Measurements from ENCODE around the gene LAMA2. TPM values are rescaled to one million over a fixed set of nuclear protein-coding genes. Genes with fewer than 3 reads are reported as not detected.

Gene LAMA2, protein sequence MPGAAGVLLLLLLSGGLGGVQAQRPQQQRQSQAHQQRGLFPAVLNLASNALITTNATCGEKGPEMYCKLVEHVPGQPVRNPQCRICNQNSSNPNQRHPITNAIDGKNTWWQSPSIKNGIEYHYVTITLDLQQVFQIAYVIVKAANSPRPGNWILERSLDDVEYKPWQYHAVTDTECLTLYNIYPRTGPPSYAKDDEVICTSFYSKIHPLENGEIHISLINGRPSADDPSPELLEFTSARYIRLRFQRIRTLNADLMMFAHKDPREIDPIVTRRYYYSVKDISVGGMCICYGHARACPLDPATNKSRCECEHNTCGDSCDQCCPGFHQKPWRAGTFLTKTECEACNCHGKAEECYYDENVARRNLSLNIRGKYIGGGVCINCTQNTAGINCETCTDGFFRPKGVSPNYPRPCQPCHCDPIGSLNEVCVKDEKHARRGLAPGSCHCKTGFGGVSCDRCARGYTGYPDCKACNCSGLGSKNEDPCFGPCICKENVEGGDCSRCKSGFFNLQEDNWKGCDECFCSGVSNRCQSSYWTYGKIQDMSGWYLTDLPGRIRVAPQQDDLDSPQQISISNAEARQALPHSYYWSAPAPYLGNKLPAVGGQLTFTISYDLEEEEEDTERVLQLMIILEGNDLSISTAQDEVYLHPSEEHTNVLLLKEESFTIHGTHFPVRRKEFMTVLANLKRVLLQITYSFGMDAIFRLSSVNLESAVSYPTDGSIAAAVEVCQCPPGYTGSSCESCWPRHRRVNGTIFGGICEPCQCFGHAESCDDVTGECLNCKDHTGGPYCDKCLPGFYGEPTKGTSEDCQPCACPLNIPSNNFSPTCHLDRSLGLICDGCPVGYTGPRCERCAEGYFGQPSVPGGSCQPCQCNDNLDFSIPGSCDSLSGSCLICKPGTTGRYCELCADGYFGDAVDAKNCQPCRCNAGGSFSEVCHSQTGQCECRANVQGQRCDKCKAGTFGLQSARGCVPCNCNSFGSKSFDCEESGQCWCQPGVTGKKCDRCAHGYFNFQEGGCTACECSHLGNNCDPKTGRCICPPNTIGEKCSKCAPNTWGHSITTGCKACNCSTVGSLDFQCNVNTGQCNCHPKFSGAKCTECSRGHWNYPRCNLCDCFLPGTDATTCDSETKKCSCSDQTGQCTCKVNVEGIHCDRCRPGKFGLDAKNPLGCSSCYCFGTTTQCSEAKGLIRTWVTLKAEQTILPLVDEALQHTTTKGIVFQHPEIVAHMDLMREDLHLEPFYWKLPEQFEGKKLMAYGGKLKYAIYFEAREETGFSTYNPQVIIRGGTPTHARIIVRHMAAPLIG (N-terminal part only)
- polyA plus RNA-seq (ENCODE audit: insufficient read length), result 151 TPM

- DNase-seq (ENCODE audit: low read depth), result peak; percentile 69
These were observed at the start of gene LAMA2 for GRCh38 chr6:128882991-128883611. TSS of gene LAMA2 (plus strand) at chr6:128883138. CDS start at chr6:128883246, 108 bp downstream.

GRCh38 chr6:128836761-128837160 is 46.2 kb upstream of the LAMA2 start:
- no peak for DNase-seq (ENCODE audit: low read depth)

GRCh38 chr6:128841518-128841917 is 41.4 kb upstream of the LAMA2 start:
- no peak for DNase-seq (ENCODE audit: low read depth)

DNA sequence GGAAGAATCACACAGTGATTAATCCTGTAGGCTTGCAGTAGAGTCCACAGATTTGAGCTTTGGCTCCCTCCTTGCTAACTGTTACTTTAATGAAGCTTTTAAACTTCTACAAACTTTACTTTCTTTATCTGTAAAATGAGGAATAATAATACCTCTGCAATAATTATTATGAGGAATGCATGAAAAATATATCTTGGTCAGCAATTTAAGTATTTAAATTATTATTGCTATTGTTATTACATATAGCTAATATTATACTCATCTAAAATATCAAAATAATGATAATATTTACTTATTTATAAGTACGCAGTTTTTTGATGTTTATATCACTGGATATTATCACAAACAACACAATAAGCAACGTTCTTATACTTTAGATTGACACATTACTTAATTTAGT is 38.3 kb upstream of the LAMA2 start:
- no peak for DNase-seq (ENCODE audit: low read depth)

GRCh38 chr6:128847431-128848210 is 35.3 kb upstream of the LAMA2 start:
- DNase-seq (ENCODE audit: low read depth), result no peak

DNA sequence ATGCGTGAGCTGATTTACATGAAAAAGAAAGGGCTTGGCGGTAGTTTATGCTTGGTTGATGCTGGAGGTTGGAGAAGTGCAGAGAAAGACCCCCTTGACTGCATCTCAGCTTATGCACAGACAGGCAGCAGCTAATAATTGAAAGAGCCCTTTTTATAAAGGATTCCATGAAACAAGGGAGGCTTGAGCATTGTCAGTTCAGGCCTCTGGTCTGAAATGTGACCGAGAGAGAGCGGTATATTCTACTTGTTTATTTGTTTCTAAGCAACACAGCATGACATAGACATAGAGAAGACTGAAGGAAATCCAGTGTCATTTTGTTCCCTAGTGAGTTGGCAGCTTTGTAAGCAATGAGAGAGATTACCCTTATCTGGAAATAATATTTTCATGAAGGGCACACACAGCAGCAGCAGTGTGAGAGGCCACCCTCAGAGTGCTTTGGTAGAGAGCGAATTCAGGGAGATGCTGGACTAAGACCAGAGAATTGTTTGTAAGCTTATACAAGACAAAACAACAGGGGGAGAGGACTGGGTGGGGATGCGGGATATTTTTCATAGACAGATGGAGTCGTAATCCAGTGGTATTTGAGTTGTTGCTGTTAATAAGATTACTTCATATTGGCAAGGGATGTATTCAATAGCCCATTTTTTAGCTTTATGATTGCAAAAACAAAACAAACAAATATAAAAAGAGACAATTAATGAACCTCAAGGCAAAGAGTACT is 34.6 kb upstream of the LAMA2 start:
- DNase-seq (ENCODE audit: low read depth), result no peak

DNA sequence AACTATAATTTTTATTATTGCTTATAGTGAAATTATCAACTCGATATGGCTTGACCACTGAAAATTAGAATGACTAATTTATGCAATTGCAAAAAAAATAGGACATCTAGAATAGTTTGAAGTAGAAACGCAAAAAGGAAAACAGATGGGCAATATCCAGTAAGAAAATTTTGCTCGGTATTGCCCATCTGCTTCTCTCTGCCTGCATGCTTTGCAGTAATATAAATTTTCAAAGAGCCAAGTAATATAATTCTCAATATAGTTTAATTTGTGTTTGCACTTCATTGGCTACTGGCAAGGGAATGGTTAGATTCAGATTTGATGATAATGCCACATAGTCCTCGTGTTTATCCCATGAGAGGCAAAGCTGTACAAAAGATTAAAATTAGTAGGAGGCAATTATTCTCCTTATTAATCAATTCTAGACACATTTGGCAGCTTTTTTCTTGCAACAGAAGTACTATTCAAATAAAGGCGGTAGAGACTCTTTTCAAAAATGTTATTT is 27.3 kb upstream of the LAMA2 start:
- DNase-seq (ENCODE audit: low read depth), result no peak

DNA sequence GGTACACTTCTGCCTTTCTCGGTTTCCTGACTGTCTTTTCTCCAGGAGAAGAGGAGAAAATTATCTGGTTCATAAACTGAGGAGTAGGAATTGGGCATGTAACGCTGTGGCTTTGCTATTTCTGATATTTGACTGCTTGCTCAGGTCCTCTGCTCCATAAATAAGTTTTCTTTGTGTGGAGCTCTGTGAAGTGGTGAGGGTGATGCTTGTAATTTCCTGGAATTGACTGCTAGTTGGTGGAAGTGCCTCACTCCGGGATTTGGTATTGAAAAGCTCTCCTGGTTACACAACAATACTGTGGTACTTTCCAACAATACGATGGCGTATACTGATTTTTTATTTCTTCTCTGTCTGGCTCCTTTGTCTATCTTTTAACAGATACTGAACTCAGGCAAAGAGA is 25.1 kb upstream of the LAMA2 start:
- DNase-seq (ENCODE audit: low read depth), result no peak

- no peak for DNase-seq (ENCODE audit: low read depth)
These were observed 22.2 kb upstream of the LAMA2 start for GRCh38 chr6:128860782-128861181.

DNA sequence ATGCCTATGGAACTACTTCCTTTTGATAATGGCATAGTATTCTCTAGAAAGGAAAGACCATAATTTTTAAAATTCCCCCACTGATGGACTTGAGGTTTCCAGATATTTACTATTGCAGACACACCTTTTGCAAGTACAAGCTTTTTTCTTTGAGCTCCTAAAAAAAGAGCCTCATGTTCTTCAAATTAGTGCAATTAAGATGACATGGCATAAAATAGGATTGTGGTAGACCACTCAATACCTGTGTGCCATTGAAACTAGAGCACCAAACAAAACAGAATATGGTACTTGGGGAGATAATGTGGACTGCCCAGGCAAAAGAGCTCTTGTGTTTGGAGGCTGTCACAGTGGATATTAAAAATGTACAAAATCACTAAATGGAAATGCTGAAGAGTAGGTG is 19.0 kb upstream of the LAMA2 start:
- no peak for DNase-seq (ENCODE audit: low read depth)

- no peak for DNase-seq (ENCODE audit: low read depth)
These were observed 12.2 kb upstream of the LAMA2 start for GRCh38 chr6:128870746-128871145.

GRCh38 chr6:128874863-128875262 is 8.1 kb upstream of the LAMA2 start:
- DNase-seq (ENCODE audit: low read depth), result no peak

DNA sequence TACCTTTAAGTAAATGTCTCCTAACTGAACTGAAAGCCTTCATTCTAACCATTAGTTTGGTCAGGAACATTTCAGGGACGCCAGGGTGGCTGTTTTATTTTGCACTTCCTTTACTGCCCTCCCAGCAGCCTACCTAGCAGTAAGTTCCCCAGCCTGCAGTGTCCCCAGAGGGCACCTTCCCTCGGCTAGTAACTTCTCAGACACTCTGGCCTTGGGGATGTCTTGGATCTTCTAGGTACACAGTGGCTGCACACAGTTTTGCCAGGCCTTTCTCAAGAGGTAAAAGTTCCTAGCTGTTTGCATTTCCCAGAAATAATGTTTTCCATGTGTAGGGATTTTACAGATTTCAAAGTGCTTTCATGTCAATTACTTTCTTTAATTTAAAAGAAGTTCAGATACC is 378 bp upstream of the LAMA2 start:
- DNase-seq (ENCODE audit: low read depth), result no peak

GRCh38 chr6:128883906-128884305 is 968 bp downstream of the LAMA2 start:
- no peak for DNase-seq (ENCODE audit: low read depth)

DNA sequence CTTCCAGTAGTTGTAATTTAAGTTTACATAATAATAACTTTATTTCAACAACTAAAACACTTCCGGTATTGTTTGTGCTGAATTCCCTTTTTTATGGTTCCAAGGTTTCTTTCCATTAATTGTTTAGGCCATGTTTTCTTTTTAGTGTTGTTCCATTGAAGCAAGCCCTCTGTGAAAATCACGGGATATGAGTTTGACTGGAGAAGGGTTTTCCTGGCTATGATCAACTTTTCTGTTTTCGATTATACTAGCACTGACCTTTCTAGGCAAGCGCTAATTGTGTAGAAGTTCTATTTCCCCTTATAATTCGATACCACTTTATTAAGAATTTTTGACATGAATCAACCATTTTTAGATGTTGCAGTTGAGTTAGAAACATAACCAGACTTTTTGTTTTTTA is 2.4 kb downstream of the LAMA2 start:
- no peak for DNase-seq (ENCODE audit: low read depth)

DNA sequence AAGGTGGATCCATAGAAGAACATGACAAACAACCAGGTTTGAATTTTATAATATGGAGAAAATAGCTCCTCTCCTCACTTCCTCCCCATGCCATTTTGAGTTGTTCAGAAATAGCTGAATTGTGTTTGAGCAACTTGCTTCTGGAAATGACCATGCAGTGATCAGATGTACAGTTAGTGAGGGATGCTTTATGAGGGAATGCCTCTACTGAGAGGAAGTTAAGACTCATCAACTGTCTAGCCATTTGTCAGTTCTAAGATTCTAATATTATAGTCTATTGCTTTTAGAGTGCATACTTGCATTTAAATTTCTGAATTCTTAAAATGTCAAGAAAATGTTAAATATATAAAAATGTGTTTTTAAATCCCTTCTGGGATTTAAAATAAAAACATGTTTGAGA is 3.8 kb downstream of the LAMA2 start:
- no peak for DNase-seq (ENCODE audit: low read depth)

- no peak for DNase-seq (ENCODE audit: low read depth)
These were observed 5.7 kb downstream of the LAMA2 start for GRCh38 chr6:128888444-128889175.

- DNase-seq (ENCODE audit: low read depth), result no peak
These were observed 6.9 kb downstream of the LAMA2 start for GRCh38 chr6:128889870-128890269.

- DNase-seq (ENCODE audit: low read depth), result no peak
These were observed 9.1 kb downstream of the LAMA2 start for GRCh38 chr6:128892079-128892478.

All from forelimb muscle (tissue), 1 donor.